GM12801 (cell line): Measurements from ENCODE around the gene TECPR2.

Experiments
- CTCF ChIP-seq: IDR thresholded peaks from one replicate; pipeline ENCODE4 v1.5.1; 2011; ENCODE audit warnings: control low read depth; ENCODE audit not compliant: insufficient read length; ENCODE audit errors: extremely low read depth

The TECPR2 gene

GRCh38 chr14:102544747-102545460 is 182.2 kb downstream of the TECPR2 start:
- TF ChIP-seq CTCF = no peak

GRCh38 chr14:102545461-102546265 is 182.9 kb downstream of the TECPR2 start:
- no peak for TF ChIP-seq CTCF

GRCh38 chr14:102548616-102549240 is 186.0 kb downstream of the TECPR2 start:
- no peak for TF ChIP-seq CTCF
